SKM-1 treated with dmso at 0.1 percent for 144 hours (cell line): Measurements from ENCODE around the gene TJP2.

Source experiments
- DNase-seq: peaks from one replicate; lab custom pipeline; 2025; ENCODE audit not compliant: unreplicated experiment; lab: John Stamatoyannopoulos, UW

TJP2 gene

GRCh38 chr9:69222970-69223369 lies 48.9 kb downstream of the TJP2 start:
- DNase-seq: no peak

- no peak for DNase-seq
Measured at GRCh38 chr9:69223605-69224004, 49.5 kb downstream of the TJP2 start.

GRCh38 chr9:69229367-69229766 lies 55.3 kb downstream of the TJP2 start:
- no peak for DNase-seq

- no peak for DNase-seq
Measured at GRCh38 chr9:69232135-69232534, 58.1 kb downstream of the TJP2 start.

GRCh38 chr9:69234683-69235082 lies 60.6 kb downstream of the TJP2 start:
- DNase-seq: no peak

GRCh38 chr9:69236188-69236587 lies 62.1 kb downstream of the TJP2 start:
- DNase-seq: no peak

- DNase-seq: no peak
Measured at GRCh38 chr9:69237702-69238295, 63.7 kb downstream of the TJP2 start.

- DNase-seq: no peak
Measured at GRCh38 chr9:69243116-69243515, 69.0 kb downstream of the TJP2 start.

GRCh38 chr9:69246629-69247028 lies 72.6 kb downstream of the TJP2 start:
- no peak for DNase-seq

- no peak for DNase-seq
Measured at GRCh38 chr9:69248005-69248404, 73.9 kb downstream of the TJP2 start.

GRCh38 chr9:69249337-69249736 lies 75.3 kb downstream of the TJP2 start:
- DNase-seq: no peak

GRCh38 chr9:69250681-69251080 lies 76.6 kb downstream of the TJP2 start:
- DNase-seq: no peak

GRCh38 chr9:69252436-69252835 lies 78.4 kb downstream of the TJP2 start:
- DNase-seq: no peak

GRCh38 chr9:69253057-69253456 lies 79.0 kb downstream of the TJP2 start:
- no peak for DNase-seq

GRCh38 chr9:69254223-69254622 lies 80.1 kb downstream of the TJP2 start:
- no peak for DNase-seq

- no peak for DNase-seq
Measured at GRCh38 chr9:69255591-69255990, 81.5 kb downstream of the TJP2 start.

- DNase-seq: no peak
Measured at GRCh38 chr9:69258551-69258950, 84.5 kb downstream of the TJP2 start.

- DNase-seq: no peak
Measured at GRCh38 chr9:69260161-69260560, 86.1 kb downstream of the TJP2 start.

- DNase-seq: no peak
Measured at GRCh38 chr9:69261636-69262035, 87.6 kb downstream of the TJP2 start.

- no peak for DNase-seq
Measured at GRCh38 chr9:69264526-69264925, 90.4 kb downstream of the TJP2 start.

- no peak for DNase-seq
Measured at GRCh38 chr9:69265891-69266290, 91.8 kb downstream of the TJP2 start.

- DNase-seq: no peak
Measured at GRCh38 chr9:69272212-69272611, 98.1 kb downstream of the TJP2 start.

- no peak for DNase-seq
Measured at GRCh38 chr9:69273161-69273560, 99.1 kb downstream of the TJP2 start.

GRCh38 chr9:69276775-69277174 lies 102.7 kb downstream of the TJP2 start:
- no peak for DNase-seq
